Ishikawa (cell line): ENCODE results near the gene RAB9A.

Source experiments
- CEBPB ChIP-seq: IDR thresholded peaks from 2 replicates; pipeline ENCODE4 v1.6.1; 2012
- CREB1 ChIP-seq: IDR thresholded peaks from 2 replicates; pipeline ENCODE4 v1.6.1; 2012; ENCODE audit warnings: low read depth
- EGR1 ChIP-seq: IDR thresholded peaks from 2 replicates; pipeline ENCODE4 v1.6.1; 2012
- EP300 ChIP-seq: IDR thresholded peaks from 2 replicates; pipeline ENCODE4 v1.6.1; 2012; ENCODE audit warnings: borderline replicate concordance
- NFIC ChIP-seq: IDR thresholded peaks from 2 replicates; pipeline ENCODE4 v1.6.1; 2012
- RAD21 ChIP-seq: IDR thresholded peaks from 2 replicates; pipeline ENCODE4 v1.6.1; 2012; ENCODE audit warnings: low read depth
- TAF1 ChIP-seq: IDR thresholded peaks from 2 replicates; pipeline ENCODE4 v1.6.1; 2012; ENCODE audit warnings: low read depth, mild to moderate bottlenecking
- TCF12 ChIP-seq: IDR thresholded peaks from 2 replicates; pipeline ENCODE4 v1.6.1; 2012; ENCODE audit warnings: low read depth
- TEAD4 ChIP-seq: IDR thresholded peaks from 2 replicates; pipeline ENCODE4 v1.6.1; 2012
- YY1 ChIP-seq: IDR thresholded peaks from 2 replicates; pipeline ENCODE4 v1.6.1; 2012; ENCODE audit warnings: low read depth
- ZBTB7A ChIP-seq: IDR thresholded peaks from 2 replicates; pipeline ENCODE4 v1.6.1; 2012; ENCODE audit warnings: low read depth
- TF ChIP-seq, protein P1 (sequence below): IDR thresholded peaks from 2 replicates; pipeline ENCODE4 v1.6.1; 2012; ENCODE audit warnings: low read depth, mild to moderate bottlenecking
- TF ChIP-seq, protein P2 (sequence below): IDR thresholded peaks from 2 replicates; pipeline ENCODE4 v1.6.1; 2012

DNA sequence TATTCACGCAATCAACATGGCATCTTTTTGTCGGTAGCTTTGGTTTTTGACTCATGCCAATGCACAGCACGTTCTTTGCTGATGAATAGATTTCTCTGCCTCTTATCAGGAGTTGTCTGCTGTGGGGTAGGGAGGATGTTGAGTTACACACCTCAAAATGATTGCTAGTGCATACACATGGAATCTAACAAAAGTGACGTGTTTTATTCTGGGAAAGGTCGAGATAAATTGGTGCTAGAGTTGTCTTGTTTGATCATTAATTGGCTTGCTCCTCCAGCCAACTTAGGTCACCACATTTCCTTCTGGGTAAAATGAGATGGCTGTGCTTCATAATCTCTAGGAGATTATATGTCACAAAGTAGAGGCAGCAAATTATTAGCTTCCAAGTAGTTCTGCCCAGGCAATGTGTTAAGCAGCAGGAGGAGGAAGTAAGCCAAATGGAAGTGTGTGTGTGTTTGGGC lies 3.9 kb downstream of the RAB9A start:
- TF ChIP-seq TAF1 (no peak), YY1 (no peak), ZBTB7A (no peak), CREB1 (no peak), NFIC (no peak), TCF12 (no peak), EP300 (no peak), TEAD4 (no peak), RAD21 (no peak), EGR1 (no peak), CEBPB (no peak)
- TF ChIP-seq, protein P1, sequence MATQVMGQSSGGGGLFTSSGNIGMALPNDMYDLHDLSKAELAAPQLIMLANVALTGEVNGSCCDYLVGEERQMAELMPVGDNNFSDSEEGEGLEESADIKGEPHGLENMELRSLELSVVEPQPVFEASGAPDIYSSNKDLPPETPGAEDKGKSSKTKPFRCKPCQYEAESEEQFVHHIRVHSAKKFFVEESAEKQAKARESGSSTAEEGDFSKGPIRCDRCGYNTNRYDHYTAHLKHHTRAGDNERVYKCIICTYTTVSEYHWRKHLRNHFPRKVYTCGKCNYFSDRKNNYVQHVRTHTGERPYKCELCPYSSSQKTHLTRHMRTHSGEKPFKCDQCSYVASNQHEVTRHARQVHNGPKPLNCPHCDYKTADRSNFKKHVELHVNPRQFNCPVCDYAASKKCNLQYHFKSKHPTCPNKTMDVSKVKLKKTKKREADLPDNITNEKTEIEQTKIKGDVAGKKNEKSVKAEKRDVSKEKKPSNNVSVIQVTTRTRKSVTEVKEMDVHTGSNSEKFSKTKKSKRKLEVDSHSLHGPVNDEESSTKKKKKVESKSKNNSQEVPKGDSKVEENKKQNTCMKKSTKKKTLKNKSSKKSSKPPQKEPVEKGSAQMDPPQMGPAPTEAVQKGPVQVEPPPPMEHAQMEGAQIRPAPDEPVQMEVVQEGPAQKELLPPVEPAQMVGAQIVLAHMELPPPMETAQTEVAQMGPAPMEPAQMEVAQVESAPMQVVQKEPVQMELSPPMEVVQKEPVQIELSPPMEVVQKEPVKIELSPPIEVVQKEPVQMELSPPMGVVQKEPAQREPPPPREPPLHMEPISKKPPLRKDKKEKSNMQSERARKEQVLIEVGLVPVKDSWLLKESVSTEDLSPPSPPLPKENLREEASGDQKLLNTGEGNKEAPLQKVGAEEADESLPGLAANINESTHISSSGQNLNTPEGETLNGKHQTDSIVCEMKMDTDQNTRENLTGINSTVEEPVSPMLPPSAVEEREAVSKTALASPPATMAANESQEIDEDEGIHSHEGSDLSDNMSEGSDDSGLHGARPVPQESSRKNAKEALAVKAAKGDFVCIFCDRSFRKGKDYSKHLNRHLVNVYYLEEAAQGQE: no peak
- TF ChIP-seq, protein P2, sequence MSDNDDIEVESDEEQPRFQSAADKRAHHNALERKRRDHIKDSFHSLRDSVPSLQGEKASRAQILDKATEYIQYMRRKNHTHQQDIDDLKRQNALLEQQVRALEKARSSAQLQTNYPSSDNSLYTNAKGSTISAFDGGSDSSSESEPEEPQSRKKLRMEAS: no peak
